ENCODE measurements around the gene DNAH9. TPM values are rescaled to one million over a fixed set of nuclear protein-coding genes. Genes with fewer than 3 reads are reported as not detected.

The DNAH9 gene
- total RNA-seq, 2 experiments from 2014 or later, result not detected

GRCh38 chr17:11712456-11712855 is 114.2 kb downstream of the DNAH9 start:
- no peak overlapping the region for H3K27ac Mint-ChIP-seq
- no peaks in the 10 kb centered on the region for H3K4me1 Mint-ChIP-seq
- H3K36me3 Mint-ChIP-seq (ENCODE audit: low read depth), result no peaks in the 10 kb centered on the region
- ChIA-PET POLR2A (no interaction called here), CTCF (no interaction called here)
- no peak for DNase-seq
- H3K4me3 Mint-ChIP-seq, result no peak overlapping the region
- H3K9me3 Mint-ChIP-seq, result peaks cover 5% of the 10 kb centered on the region
- H3K27me3 Mint-ChIP-seq, result no peaks in the 10 kb centered on the region

DNA sequence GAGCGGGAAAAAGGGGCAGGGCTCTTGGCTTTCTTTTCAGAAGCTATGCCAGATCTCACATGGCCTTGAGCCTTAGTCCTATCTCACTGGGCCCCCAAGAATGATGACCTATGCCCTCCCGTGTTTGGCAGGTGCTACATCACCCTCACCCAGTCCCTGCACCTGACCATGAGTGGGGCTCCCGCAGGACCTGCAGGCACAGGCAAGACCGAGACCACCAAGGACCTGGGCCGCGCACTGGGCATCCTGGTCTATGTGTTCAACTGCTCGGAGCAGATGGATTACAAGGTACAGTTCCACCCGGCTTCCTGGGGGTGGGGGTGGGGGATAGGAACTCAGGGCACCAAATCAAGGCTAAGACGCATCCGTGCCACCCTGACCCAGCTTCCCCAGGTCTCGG is 120.9 kb downstream of the DNAH9 start:
- POLR2A ChIA-PET, result no interaction called here
- Mint-ChIP-seq H3K27me3 (no peaks in the 10 kb centered on the region), H3K27ac (no peak overlapping the region), H3K4me3 (no peak overlapping the region), H3K36me3 (ENCODE audit: low read depth) (no peaks in the 10 kb centered on the region), H3K4me1 (no peaks in the 10 kb centered on the region), H3K9me3 (peaks cover 10% of the 10 kb centered on the region)
- CTCF ChIA-PET, result no interaction called here
- DNase-seq, result no peak

GRCh38 chr17:11719856-11720255 is 121.6 kb downstream of the DNAH9 start:
- no peak for DNase-seq
- ChIA-PET CTCF (no interaction called here), POLR2A (no interaction called here)
- Mint-ChIP-seq H3K27ac (no peak overlapping the region), H3K4me3 (no peak overlapping the region), H3K4me1 (no peaks in the 10 kb centered on the region), H3K36me3 (ENCODE audit: low read depth) (no peaks in the 10 kb centered on the region), H3K27me3 (no peaks in the 10 kb centered on the region), H3K9me3 (peaks cover 10% of the 10 kb centered on the region)

- CTCF ChIA-PET, result no interaction called here
- H3K9me3 Mint-ChIP-seq, result peaks cover 5% of the 10 kb centered on the region
- H3K36me3 Mint-ChIP-seq (ENCODE audit: low read depth), result no peaks in the 10 kb centered on the region
- no peaks in the 10 kb centered on the region for H3K4me1 Mint-ChIP-seq
- no peak overlapping the region for H3K27ac Mint-ChIP-seq
- no peak for DNase-seq
- POLR2A ChIA-PET, result no interaction called here
- H3K4me3 Mint-ChIP-seq, result no peak overlapping the region
- H3K27me3 Mint-ChIP-seq, result no peaks in the 10 kb centered on the region
Measured at GRCh38 chr17:11720816-11721215, 122.5 kb downstream of the DNAH9 start.

- H3K27ac Mint-ChIP-seq, result no peak overlapping the region
- DNase-seq, result no peak
- POLR2A ChIA-PET, result no interaction called here
Measured at GRCh38 chr17:11730747-11731146, 132.5 kb downstream of the DNAH9 start.

GRCh38 chr17:11736613-11737312 is 138.5 kb downstream of the DNAH9 start:
- POLR2A ChIA-PET, result no interaction called here
- H3K4me3 Mint-ChIP-seq, result no peak overlapping the region
- CTCF ChIA-PET, result no interaction called here
- peaks cover 12% of the 10 kb centered on the region for H3K9me3 Mint-ChIP-seq
- no peaks in the 10 kb centered on the region for H3K27me3 Mint-ChIP-seq
- H3K4me1 Mint-ChIP-seq, result no peaks in the 10 kb centered on the region
- DNase-seq, result no peak
- H3K27ac Mint-ChIP-seq, result no peak overlapping the region
- no peaks in the 10 kb centered on the region for H3K36me3 Mint-ChIP-seq (ENCODE audit: low read depth)

More at GRCh38 chr17:11730747-11731146, 132.5 kb downstream of the DNAH9 start:
- Mint-ChIP-seq H3K4me3 (no peak overlapping the region), H3K36me3 (ENCODE audit: low read depth) (no peaks in the 10 kb centered on the region), H3K9me3 (peaks cover 20% of the 10 kb centered on the region), H3K4me1 (no peaks in the 10 kb centered on the region), H3K27me3 (no peaks in the 10 kb centered on the region)
- CTCF ChIA-PET, result no interaction called here

GRCh38 chr17:11737313-11737679 is 139.0 kb downstream of the DNAH9 start:
- Mint-ChIP-seq H3K4me3 (no peak overlapping the region), H3K27ac (no peak overlapping the region), H3K4me1 (no peaks in the 10 kb centered on the region), H3K36me3 (ENCODE audit: low read depth) (no peaks in the 10 kb centered on the region), H3K27me3 (no peaks in the 10 kb centered on the region), H3K9me3 (peaks cover 8% of the 10 kb centered on the region)
- CTCF ChIA-PET, result no interaction called here
- POLR2A ChIA-PET, result no interaction called here
- no peak for DNase-seq

DNA sequence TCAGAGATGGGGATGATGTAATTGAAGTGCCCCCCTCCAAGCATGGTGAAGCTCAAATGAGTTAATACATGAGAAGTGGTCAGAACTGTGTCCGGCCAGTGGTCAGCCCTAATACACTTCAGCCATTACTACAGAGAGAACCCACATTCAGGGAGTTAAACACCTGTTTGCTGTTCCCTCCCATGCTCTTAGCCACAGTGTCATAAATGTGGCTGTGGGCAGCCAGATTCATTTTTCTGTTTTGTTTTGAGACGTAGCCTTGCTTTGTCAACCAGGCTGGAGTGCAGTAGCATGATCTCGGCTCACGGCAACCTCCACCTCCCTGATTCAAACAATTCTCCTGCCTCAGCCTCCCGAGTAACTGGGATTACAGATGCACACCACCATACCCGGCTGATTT is 139.9 kb downstream of the DNAH9 start:
- Mint-ChIP-seq H3K9me3 (peaks cover 4% of the 10 kb centered on the region), H3K36me3 (ENCODE audit: low read depth) (no peaks in the 10 kb centered on the region), H3K27ac (no peak overlapping the region), H3K4me3 (no peak overlapping the region), H3K27me3 (no peaks in the 10 kb centered on the region), H3K4me1 (no peaks in the 10 kb centered on the region)
- CTCF ChIA-PET, result no interaction called here
- no peak for DNase-seq
- POLR2A ChIA-PET, result no interaction called here

DNA sequence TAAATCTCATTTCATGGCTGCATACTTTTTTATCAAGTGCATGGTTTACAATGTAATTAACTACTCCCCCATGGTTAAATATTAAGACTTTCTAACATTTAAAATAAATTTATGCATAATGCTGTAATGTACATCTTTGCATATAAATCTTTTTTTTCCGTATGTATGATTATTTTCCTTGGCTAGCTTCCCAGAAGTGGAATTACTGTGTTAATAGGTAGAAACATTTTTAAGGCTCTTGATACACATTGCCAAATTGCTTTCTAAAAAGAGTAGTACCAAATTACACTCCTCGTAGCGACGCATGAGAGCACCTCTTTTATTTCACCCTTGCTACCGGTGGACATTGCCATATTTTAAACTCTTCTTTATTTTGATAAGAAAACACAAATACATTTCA is 141.1 kb downstream of the DNAH9 start:
- Mint-ChIP-seq H3K4me1 (no peaks in the 10 kb centered on the region), H3K9me3 (peaks cover 4% of the 10 kb centered on the region), H3K27ac (no peak overlapping the region), H3K36me3 (ENCODE audit: low read depth) (no peaks in the 10 kb centered on the region), H3K4me3 (no peak overlapping the region), H3K27me3 (no peaks in the 10 kb centered on the region)
- ChIA-PET POLR2A (no interaction called here), CTCF (no interaction called here)
- no peak for DNase-seq

- H3K36me3 Mint-ChIP-seq (ENCODE audit: low read depth), result no peaks in the 10 kb centered on the region
- no peak overlapping the region for H3K4me3 Mint-ChIP-seq
- no peaks in the 10 kb centered on the region for H3K4me1 Mint-ChIP-seq
- ChIA-PET POLR2A (no interaction called here), CTCF (no interaction called here)
- no peaks in the 10 kb centered on the region for H3K27me3 Mint-ChIP-seq
- no peak for DNase-seq
- no peak overlapping the region for H3K27ac Mint-ChIP-seq
- peaks cover 4% of the 10 kb centered on the region for H3K9me3 Mint-ChIP-seq
Measured at GRCh38 chr17:11739848-11740247, 141.6 kb downstream of the DNAH9 start.

- H3K4me1 Mint-ChIP-seq, result no peaks in the 10 kb centered on the region
- ChIA-PET POLR2A (no interaction called here), CTCF (no interaction called here)
- H3K36me3 Mint-ChIP-seq (ENCODE audit: low read depth), result no peaks in the 10 kb centered on the region
- peaks cover 10% of the 10 kb centered on the region for H3K9me3 Mint-ChIP-seq
- no peak overlapping the region for H3K4me3 Mint-ChIP-seq
- no peak overlapping the region for H3K27ac Mint-ChIP-seq
- H3K27me3 Mint-ChIP-seq, result no peaks in the 10 kb centered on the region
- DNase-seq, result no peak
Measured at GRCh38 chr17:11742886-11743285, 144.6 kb downstream of the DNAH9 start.

GRCh38 chr17:11744696-11745095 is 146.4 kb downstream of the DNAH9 start:
- ChIA-PET CTCF (no interaction called here), POLR2A (no interaction called here)
- no peaks in the 10 kb centered on the region for H3K4me1 Mint-ChIP-seq

GRCh38 chr17:11747441-11747840 is 149.2 kb downstream of the DNAH9 start:
- CTCF ChIA-PET, result no interaction called here
- POLR2A ChIA-PET, result no interaction called here
- DNase-seq, result no peak
- H3K27ac Mint-ChIP-seq, result no peak overlapping the region
- H3K9me3 Mint-ChIP-seq, result peaks cover 12% of the 10 kb centered on the region
- H3K4me1 Mint-ChIP-seq, result no peaks in the 10 kb centered on the region
- no peaks in the 10 kb centered on the region for H3K36me3 Mint-ChIP-seq (ENCODE audit: low read depth)
- no peak overlapping the region for H3K4me3 Mint-ChIP-seq
- no peaks in the 10 kb centered on the region for H3K27me3 Mint-ChIP-seq

More at GRCh38 chr17:11744696-11745095, 146.4 kb downstream of the DNAH9 start:
- Mint-ChIP-seq H3K27me3 (no peaks in the 10 kb centered on the region), H3K9me3 (peaks cover 12% of the 10 kb centered on the region), H3K4me3 (no peak overlapping the region), H3K36me3 (ENCODE audit: low read depth) (no peaks in the 10 kb centered on the region), H3K27ac (no peak overlapping the region)
- DNase-seq, result no peak

DNA sequence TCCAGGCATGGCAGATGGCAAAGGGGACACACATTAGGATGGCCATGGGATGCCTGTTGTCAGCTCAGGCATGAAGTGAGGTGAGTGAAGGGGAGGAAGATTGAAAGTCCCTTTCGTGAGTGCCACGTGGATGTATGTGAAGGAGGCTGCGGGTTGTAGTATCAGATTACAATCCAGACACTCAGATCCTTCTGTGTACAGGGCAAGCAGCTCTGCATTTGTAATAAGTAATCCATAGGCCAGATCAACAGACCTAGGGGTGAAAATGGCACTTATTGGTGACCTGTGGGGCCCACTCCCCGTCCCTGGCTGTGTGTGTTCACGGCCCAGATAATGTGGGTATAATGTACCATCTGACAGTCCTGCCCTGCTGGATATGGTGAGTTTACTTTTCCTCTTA is 159.5 kb downstream of the DNAH9 start:
- H3K27ac Mint-ChIP-seq, result no peak overlapping the region
- H3K9me3 Mint-ChIP-seq, result peaks cover 10% of the 10 kb centered on the region
- H3K27me3 Mint-ChIP-seq, result no peaks in the 10 kb centered on the region
- no peaks in the 10 kb centered on the region for H3K36me3 Mint-ChIP-seq (ENCODE audit: low read depth)
- no peak overlapping the region for H3K4me3 Mint-ChIP-seq
- ChIA-PET POLR2A (no interaction called here), CTCF (no interaction called here)
- no peaks in the 10 kb centered on the region for H3K4me1 Mint-ChIP-seq
- no peak for DNase-seq

GRCh38 chr17:11768106-11768505 is 169.8 kb downstream of the DNAH9 start:
- H3K27ac Mint-ChIP-seq, result no peak overlapping the region
- DNase-seq, result no peak
- H3K36me3 Mint-ChIP-seq (ENCODE audit: low read depth), result no peaks in the 10 kb centered on the region
- H3K27me3 Mint-ChIP-seq, result no peaks in the 10 kb centered on the region
- POLR2A ChIA-PET, result no interaction called here
- CTCF ChIA-PET, result no interaction called here
- no peak overlapping the region for H3K4me3 Mint-ChIP-seq
- no peaks in the 10 kb centered on the region for H3K4me1 Mint-ChIP-seq
- H3K9me3 Mint-ChIP-seq, result peaks cover 4% of the 10 kb centered on the region
